Jurkat, Clone E6-1 (cell line): ENCODE data around the gene TUBB1. TPM values are rescaled to one million over a fixed set of nuclear protein-coding genes. Genes with fewer than 3 reads are reported as not detected.
"Not testable (repeated sequence)": the region's sequence is repeated elsewhere in the genome, so short reads cannot be mapped to it uniquely, and the experiment has no call there.

Source experiments
- DNase-seq: peaks from one replicate; pipeline ENCODE4 v3.0.0-alpha.2; 2011; ENCODE audit warnings: low read depth, low spot score
- H3K4me3 ChIP-seq: 2 replicates; pipeline ENCODE4 v1.5.1; 2011; ENCODE audit warnings: mild to moderate bottlenecking, low read length, control low read depth, moderate library complexity
- polyA plus RNA-seq: library from polyadenylated mRNA; unstranded; fragments of >200 nt; gene quantifications from one replicate; pipeline ENCODE4 v1.2.1, GENCODE V29; 2012; ENCODE audit warnings: missing spikeins; ENCODE audit not compliant: insufficient read length, insufficient read depth

The TUBB1 gene
- 0.33 TPM for polyA plus RNA-seq

- DNase-seq: no peak
- no peak within 1 kb of the TSS for H3K4me3 ChIP-seq
Observed at GRCh38 chr20:59019217-59019616, at the start of gene TUBB1. TSS of gene TUBB1 (plus strand) at chr20:59019429. CDS start at chr20:59019523, 94 bp downstream.

GRCh38 chr20:58969439-58969838, 49.8 kb upstream of the TUBB1 start:
- no peak overlapping the region for H3K4me3 ChIP-seq
- no peak for DNase-seq

GRCh38 chr20:58970146-58970545, 49.1 kb upstream of the TUBB1 start:
- DNase-seq: no peak
- no peak overlapping the region for H3K4me3 ChIP-seq

GRCh38 chr20:58971429-58971828, 47.8 kb upstream of the TUBB1 start:
- DNase-seq: no peak
- no peak overlapping the region for H3K4me3 ChIP-seq

- no peak for DNase-seq
Observed at GRCh38 chr20:58973179-58973578, 46.0 kb upstream of the TUBB1 start.

GRCh38 chr20:58973866-58974265, 45.4 kb upstream of the TUBB1 start:
- DNase-seq: no peak
- no peak overlapping the region for H3K4me3 ChIP-seq

More at GRCh38 chr20:58973179-58973578, 46.0 kb upstream of the TUBB1 start:
- H3K4me3 ChIP-seq: no peak overlapping the region

- DNase-seq: no peak
- no peak overlapping the region for H3K4me3 ChIP-seq
Observed at GRCh38 chr20:58975353-58975752, 43.9 kb upstream of the TUBB1 start.

- DNase-seq: no peak
- H3K4me3 ChIP-seq: no peak overlapping the region
Observed at GRCh38 chr20:58976061-58976730, 43.0 kb upstream of the TUBB1 start.

- H3K4me3 ChIP-seq: no peak overlapping the region
- no peak for DNase-seq
Observed at GRCh38 chr20:58978351-58979190, 40.7 kb upstream of the TUBB1 start.

- DNase-seq: peak; percentile 59
- peak within 1 kb of the TSS; percentile 98 for H3K4me3 ChIP-seq
Observed at GRCh38 chr20:58980711-58981627, 38.3 kb upstream of the TUBB1 start, which contains the start of gene NELFCD. TSS of gene NELFCD (plus strand) at chr20:58981256. CDS start at chr20:58981310, 54 bp downstream.

- peak overlapping the region; percentile 98 for H3K4me3 ChIP-seq
- DNase-seq: no peak
Observed at GRCh38 chr20:58981628-58982364, 37.4 kb upstream of the TUBB1 start.

GRCh38 chr20:58982406-58983114, 36.7 kb upstream of the TUBB1 start:
- H3K4me3 ChIP-seq: peak overlapping the region; percentile 98
- DNase-seq: no peak

- not testable (repeated sequence) for DNase-seq, H3K4me3 ChIP-seq
Observed at GRCh38 chr20:58983115-58983468, 36.1 kb upstream of the TUBB1 start.

GRCh38 chr20:58984691-58985090, 34.5 kb upstream of the TUBB1 start:
- H3K4me3 ChIP-seq: no peak overlapping the region
- no peak for DNase-seq

GRCh38 chr20:58985656-58986055, 33.6 kb upstream of the TUBB1 start:
- no peak for DNase-seq
- no peak overlapping the region for H3K4me3 ChIP-seq

GRCh38 chr20:58986286-58986967, 32.8 kb upstream of the TUBB1 start:
- H3K4me3 ChIP-seq: no peak overlapping the region
- no peak for DNase-seq

GRCh38 chr20:58986968-58987517, 32.2 kb upstream of the TUBB1 start:
- no peak for DNase-seq
- H3K4me3 ChIP-seq: no peak overlapping the region
